ENCODE results near the gene BST2.

GRCh38 chr19:17370026-17370587 is 35.3 kb downstream of the BST2 start:
- TF ChIP-seq CTCF (IDR thresholded peaks at IDR 0.05; ENCODE audit: low read depth, low read length) (no peak), EZH2phosphoT487 (IDR thresholded peaks at IDR 0.05; ENCODE audit: low read depth) (no peak)

All from OCI-LY3 (cell line).